ENCODE results near the gene NDRG3. TPM values are rescaled to one million over a fixed set of nuclear protein-coding genes. Genes with fewer than 3 reads are reported as not detected.
"Not testable (repeated sequence)": the region's sequence is repeated elsewhere in the genome, so short reads cannot be mapped to it uniquely, and the experiment has no call there.

The NDRG3 gene
- total and polyA plus RNA-seq, 9 donors: 16.7 to 66.0 (median 24.1) TPM

GRCh38 chr20:36614781-36615557, 130.9 kb downstream of the NDRG3 start:
- 81 to 84% (median 83%) methylated on average over 14 of the region's 14 CpGs for WGBS, 3 donors
- Histone ChIP-seq H3K4me1 (ENCODE audit: insufficient read depth) (no peaks in the 10 kb centered on the region), H3K9me3 (no peaks in the 10 kb centered on the region), H3K27ac (no peak overlapping the region), H3K4me3 (no peak overlapping the region), H3K27me3 (no peaks in the 10 kb centered on the region), H3K36me3 (no peaks in the 10 kb centered on the region)
- TF ChIP-seq CTCF (IDR thresholded peaks at IDR 0.05) (no peak), EP300 (IDR thresholded peaks at IDR 0.05) (no peak), POLR2A (IDR thresholded peaks at IDR 0.05) (no peak)
- intact Hi-C loops (cut with DNase I): loop anchor here in 2 of 4 donors (5.0 to 10.0 kb wide), 4 partner anchors 127 to 270 kb away; a partner anchor contains a TSS
- DNase-seq: no peak

- H3K27ac ChIP-seq: no peak overlapping the region
- intact Hi-C loops (cut with DNase I): loop anchor here in 2 of 4 donors (5.0 to 10.0 kb wide), 4 partner anchors 128 to 271 kb away; a partner anchor contains a TSS
- no peaks in the 10 kb centered on the region for H3K36me3 ChIP-seq
- 49 to 75% (median 54%) methylated on average over 3 of the region's 3 CpGs for WGBS, 3 donors
- DNase-seq: no peak
- H3K27me3 ChIP-seq: no peaks in the 10 kb centered on the region
- H3K9me3 ChIP-seq: no peaks in the 10 kb centered on the region
- H3K4me3 ChIP-seq: no peak overlapping the region
- H3K4me1 ChIP-seq (ENCODE audit: insufficient read depth): no peaks in the 10 kb centered on the region
- TF ChIP-seq CTCF (IDR thresholded peaks at IDR 0.05): no peak
Measured at GRCh38 chr20:36613974-36614373, 131.9 kb downstream of the NDRG3 start.

- Histone ChIP-seq H3K36me3 (no peaks in the 10 kb centered on the region), H3K27ac (no peak overlapping the region), H3K4me3 (no peak overlapping the region), H3K27me3 (no peaks in the 10 kb centered on the region), H3K9me3 (no peaks in the 10 kb centered on the region), H3K4me1 (ENCODE audit: insufficient read depth) (peaks cover 3% of the 10 kb centered on the region)
- TF ChIP-seq EP300 (IDR thresholded peaks at IDR 0.05) (no peak), CTCF (IDR thresholded peaks at IDR 0.05) (no peak), POLR2A (IDR thresholded peaks at IDR 0.05) (no peak)
- intact Hi-C loops (cut with DNase I): loop anchor here in 2 of 4 donors (5.0 to 10.0 kb wide), 4 partner anchors 131 to 273 kb away; a partner anchor contains a TSS
- 59 to 82% (median 65%) methylated on average over 5 of the region's 5 CpGs for WGBS, 3 donors
- DNase-seq: no peak
Measured at GRCh38 chr20:36611625-36612024, 134.3 kb downstream of the NDRG3 start.

GRCh38 chr20:36608388-36608728, 137.5 kb downstream of the NDRG3 start:
- not testable (repeated sequence) for DNase-seq; H3K36me3 ChIP-seq; H3K9me3 ChIP-seq; H3K27me3 ChIP-seq; H3K4me1 ChIP-seq (ENCODE audit: insufficient read depth); H3K27ac ChIP-seq; H3K4me3 ChIP-seq
- intact Hi-C loops (cut with DNase I): loop anchor here in 2 of 4 donors (5.0 to 10.0 kb wide), 2 partner anchors 51 to 404 kb away; no protein-coding TSS in a partner anchor
- WGBS, 3 donors: 84 to 91% (median 89%) methylated on average over 6 of the region's 6 CpGs
